LNCaP clone FGC (cell line): ENCODE measurements around the gene RASA2.

Experiments used
- DNase-seq: peaks from one replicate; pipeline ENCODE4 v3.0.0-alpha.2; 2011; ENCODE audit warnings: low read depth
- H3K4me3 ChIP-seq: 2 replicates; pipeline ENCODE4 v1.5.1; 2011; ENCODE audit warnings: mild to moderate bottlenecking, low read depth, low read length, control low read depth
- TF ChIP-seq, protein P1 (sequence below): IDR thresholded peaks from 2 replicates; pipeline ENCODE4 v1.5.1; 2012; ENCODE audit warnings: mild to moderate bottlenecking; ENCODE audit not compliant: control insufficient read depth, insufficient read depth; ENCODE audit errors: extremely low read depth

Gene RASA2

DNA sequence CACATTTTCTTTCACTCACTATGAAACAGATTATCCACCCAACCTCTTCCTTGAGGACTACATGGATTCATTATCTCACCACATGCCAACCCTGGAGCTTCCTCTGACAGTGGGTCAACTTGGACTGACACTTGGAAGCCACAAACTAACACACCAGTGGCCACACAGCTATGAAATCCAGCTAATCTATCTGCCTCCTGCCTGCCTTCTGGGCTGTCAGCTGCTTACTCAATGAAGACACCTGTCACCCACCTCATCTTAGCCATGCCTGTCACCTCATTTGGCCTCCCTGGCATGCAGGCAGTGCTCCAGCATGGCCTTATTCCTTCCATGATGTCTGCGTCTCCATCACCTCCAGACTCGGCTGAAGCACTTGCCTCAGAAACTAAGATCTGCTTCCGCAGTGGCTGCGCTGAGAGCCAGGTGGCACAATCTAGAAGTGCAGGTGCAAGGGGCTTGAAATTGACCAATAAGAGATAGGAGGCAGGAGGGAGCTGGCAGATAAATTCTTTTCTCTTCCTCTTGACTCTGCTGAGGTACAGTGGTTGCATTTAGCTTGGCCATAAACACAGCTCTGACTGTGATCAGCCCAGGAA, 146.1 kb downstream of the RASA2 start:
- H3K4me3 ChIP-seq: no peak overlapping the region
- no peak for DNase-seq
- TF ChIP-seq, protein P1, sequence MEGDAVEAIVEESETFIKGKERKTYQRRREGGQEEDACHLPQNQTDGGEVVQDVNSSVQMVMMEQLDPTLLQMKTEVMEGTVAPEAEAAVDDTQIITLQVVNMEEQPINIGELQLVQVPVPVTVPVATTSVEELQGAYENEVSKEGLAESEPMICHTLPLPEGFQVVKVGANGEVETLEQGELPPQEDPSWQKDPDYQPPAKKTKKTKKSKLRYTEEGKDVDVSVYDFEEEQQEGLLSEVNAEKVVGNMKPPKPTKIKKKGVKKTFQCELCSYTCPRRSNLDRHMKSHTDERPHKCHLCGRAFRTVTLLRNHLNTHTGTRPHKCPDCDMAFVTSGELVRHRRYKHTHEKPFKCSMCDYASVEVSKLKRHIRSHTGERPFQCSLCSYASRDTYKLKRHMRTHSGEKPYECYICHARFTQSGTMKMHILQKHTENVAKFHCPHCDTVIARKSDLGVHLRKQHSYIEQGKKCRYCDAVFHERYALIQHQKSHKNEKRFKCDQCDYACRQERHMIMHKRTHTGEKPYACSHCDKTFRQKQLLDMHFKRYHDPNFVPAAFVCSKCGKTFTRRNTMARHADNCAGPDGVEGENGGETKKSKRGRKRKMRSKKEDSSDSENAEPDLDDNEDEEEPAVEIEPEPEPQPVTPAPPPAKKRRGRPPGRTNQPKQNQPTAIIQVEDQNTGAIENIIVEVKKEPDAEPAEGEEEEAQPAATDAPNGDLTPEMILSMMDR: no peak

DNA sequence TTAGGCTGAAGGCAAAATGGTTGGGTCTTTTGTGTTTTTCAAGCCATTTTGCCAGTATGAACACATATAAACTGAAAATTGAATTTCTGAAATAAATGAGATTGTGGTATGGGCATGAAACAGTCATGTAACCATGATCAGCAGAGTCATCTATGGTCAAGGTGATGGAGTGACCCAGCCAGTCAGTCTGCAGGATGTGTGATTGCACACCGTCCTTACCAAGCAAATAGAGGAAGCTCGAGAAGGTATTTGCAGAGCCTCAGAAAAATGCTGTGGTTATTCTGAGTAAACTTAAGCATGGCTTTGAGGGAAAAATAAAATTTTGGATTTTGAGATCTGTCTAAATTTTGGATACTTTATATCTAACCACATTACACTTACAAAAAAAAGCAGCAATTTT, 155.4 kb downstream of the RASA2 start:
- TF ChIP-seq, protein P1: no peak
- no peak overlapping the region for H3K4me3 ChIP-seq
- no peak for DNase-seq

DNA sequence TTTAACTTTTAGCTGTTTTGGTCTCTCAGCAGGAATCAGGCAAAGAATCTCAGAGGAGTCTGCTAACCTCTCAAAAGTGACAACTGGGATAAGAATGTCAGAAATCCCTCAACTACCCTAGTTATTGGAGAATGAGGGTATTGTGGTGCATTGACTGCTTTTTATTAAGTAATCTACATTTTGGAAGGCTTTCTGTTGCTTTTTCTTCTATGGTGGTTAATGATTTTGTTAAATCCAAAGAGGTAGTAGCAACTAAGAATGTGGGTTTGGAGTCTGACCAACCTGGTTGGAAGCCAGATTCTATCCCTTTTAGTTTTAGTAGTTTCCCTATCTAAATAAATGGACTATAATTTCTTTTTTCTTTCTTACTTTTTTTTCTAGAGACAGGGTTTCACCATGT, 156.6 kb downstream of the RASA2 start:
- DNase-seq: no peak
- TF ChIP-seq, protein P1: no peak
- no peak overlapping the region for H3K4me3 ChIP-seq

GRCh38 chr3:141643796-141644195, 157.0 kb downstream of the RASA2 start:
- no peak for DNase-seq
- H3K4me3 ChIP-seq: no peak overlapping the region
- TF ChIP-seq, protein P1: no peak

GRCh38 chr3:141644931-141645330, 158.1 kb downstream of the RASA2 start:
- DNase-seq: peak; percentile 79
- H3K4me3 ChIP-seq: no peak overlapping the region
- TF ChIP-seq, protein P1: peak; percentile 56

DNA sequence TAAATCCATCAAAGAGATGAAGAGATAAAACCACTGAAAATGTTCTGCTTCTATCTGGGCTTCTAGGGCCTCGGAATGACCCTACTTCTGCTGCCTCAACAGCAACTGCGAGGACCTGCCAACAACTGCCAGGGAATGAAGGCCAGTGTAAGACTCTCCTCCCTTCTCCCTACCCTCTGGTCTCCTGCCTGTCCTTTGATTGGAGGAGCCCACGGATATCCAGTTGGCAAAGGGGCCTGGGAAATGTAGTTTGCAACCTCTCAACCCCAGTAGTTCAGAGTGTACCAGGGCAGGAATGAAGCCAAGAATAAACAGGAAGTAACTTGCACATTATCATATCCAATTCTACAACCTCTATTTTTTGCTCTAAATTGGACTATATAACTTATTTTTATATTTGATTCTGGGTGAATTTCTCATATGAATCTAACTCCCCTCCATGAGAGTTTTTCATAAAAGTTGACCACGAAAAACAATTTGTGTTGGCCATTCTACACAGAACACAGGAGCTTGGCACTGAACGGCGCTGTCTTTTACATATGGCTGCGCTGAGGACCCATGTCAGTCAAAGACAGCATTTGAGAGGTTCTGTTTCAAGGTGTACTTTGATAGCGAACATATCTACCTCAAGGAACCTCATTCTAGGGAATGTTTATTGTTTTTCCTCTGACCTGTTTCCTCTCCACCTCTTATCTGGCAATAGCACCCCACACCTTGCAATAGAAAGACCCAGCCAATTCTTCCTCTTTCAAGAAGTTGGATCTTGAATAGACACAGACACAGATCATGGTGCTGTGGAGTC, 160.1 kb downstream of the RASA2 start:
- TF ChIP-seq, protein P1: no peak
- DNase-seq: peak; percentile 73
- H3K4me3 ChIP-seq: no peak overlapping the region
